ENCODE data around the gene SLC2A9.

SLC2A9 gene

GRCh38 chr4:9880406-9881197 is 140.7 kb downstream of the SLC2A9 start:
- no peak for DNase-seq

- no peak for DNase-seq
Measured at GRCh38 chr4:9877123-9877522, 144.2 kb downstream of the SLC2A9 start.

- no peak for DNase-seq
Measured at GRCh38 chr4:9875516-9875915, 145.8 kb downstream of the SLC2A9 start.

GRCh38 chr4:9874385-9874784 is 146.9 kb downstream of the SLC2A9 start:
- DNase-seq, result no peak

- DNase-seq, result no peak
Measured at GRCh38 chr4:9870165-9870790, 151.0 kb downstream of the SLC2A9 start.

GRCh38 chr4:9867751-9868425 is 153.4 kb downstream of the SLC2A9 start:
- peak; percentile 75 for DNase-seq

- no peak for DNase-seq
Measured at GRCh38 chr4:9866931-9867330, 154.4 kb downstream of the SLC2A9 start.

- DNase-seq, result no peak
Measured at GRCh38 chr4:9861561-9861960, 159.7 kb downstream of the SLC2A9 start.

- no peak for DNase-seq
Measured at GRCh38 chr4:9859810-9860209, 161.5 kb downstream of the SLC2A9 start.

GRCh38 chr4:9849538-9849920 is 171.8 kb downstream of the SLC2A9 start:
- no peak for DNase-seq

GRCh38 chr4:9847968-9848748 is 173.1 kb downstream of the SLC2A9 start:
- no peak for DNase-seq

GRCh38 chr4:9845791-9846493 is 175.4 kb downstream of the SLC2A9 start:
- no peak for DNase-seq

GRCh38 chr4:9841072-9841471 is 180.2 kb downstream of the SLC2A9 start:
- no peak for DNase-seq

GRCh38 chr4:9835430-9835829 is 185.9 kb downstream of the SLC2A9 start:
- DNase-seq, result no peak

- no peak for DNase-seq
Measured at GRCh38 chr4:9833421-9833820, 187.9 kb downstream of the SLC2A9 start.

- no peak for DNase-seq
Measured at GRCh38 chr4:9832640-9833039, 188.7 kb downstream of the SLC2A9 start.

GRCh38 chr4:9826551-9826950 is 194.7 kb downstream of the SLC2A9 start:
- DNase-seq, result no peak

- DNase-seq, result no peak
Measured at GRCh38 chr4:9825049-9825448, 196.2 kb downstream of the SLC2A9 start.

- DNase-seq, result no peak
Measured at GRCh38 chr4:9820343-9820742, 201.0 kb downstream of the SLC2A9 start.

- DNase-seq, result no peak
Measured at GRCh38 chr4:9816285-9816684, 205.0 kb downstream of the SLC2A9 start.

GRCh38 chr4:9812501-9813340 is 208.6 kb downstream of the SLC2A9 start:
- no peak for DNase-seq

GRCh38 chr4:9811806-9812205 is 209.5 kb downstream of the SLC2A9 start:
- no peak for DNase-seq
